DMS 273 (cell line): Measurements from ENCODE around the gene MAN2A1.
A peak's percentile ranks its signal among the peaks of the same experiment; 100 is the strongest.

ENCODE experiments used
- DNase-seq: peaks from one replicate; lab custom pipeline; 2025; ENCODE audit not compliant: unreplicated experiment; lab: John Stamatoyannopoulos, UW

Gene MAN2A1

DNA sequence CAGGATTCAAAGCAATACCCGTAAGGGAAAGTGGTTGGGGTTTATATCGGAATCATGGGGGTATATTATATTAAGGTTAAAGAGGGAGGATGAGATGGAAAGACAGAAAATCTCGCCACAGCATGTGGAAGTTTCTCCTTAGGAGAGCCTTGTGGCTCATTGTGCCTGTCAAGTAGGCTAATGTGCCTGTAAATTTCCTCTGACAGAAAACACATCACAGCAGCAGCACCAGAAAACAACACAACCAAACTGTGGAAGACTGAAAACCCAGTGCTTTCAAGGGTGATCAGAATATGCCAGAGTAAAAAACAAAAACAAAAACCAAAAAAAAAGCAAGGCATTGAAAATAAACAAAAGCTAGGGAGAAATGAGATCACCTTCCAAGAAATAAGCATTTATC lies 11.3 kb upstream of the MAN2A1 start:
- DNase-seq: no peak

- no peak for DNase-seq
These were observed 8.0 kb upstream of the MAN2A1 start for GRCh38 chr5:109681763-109682162.

DNA sequence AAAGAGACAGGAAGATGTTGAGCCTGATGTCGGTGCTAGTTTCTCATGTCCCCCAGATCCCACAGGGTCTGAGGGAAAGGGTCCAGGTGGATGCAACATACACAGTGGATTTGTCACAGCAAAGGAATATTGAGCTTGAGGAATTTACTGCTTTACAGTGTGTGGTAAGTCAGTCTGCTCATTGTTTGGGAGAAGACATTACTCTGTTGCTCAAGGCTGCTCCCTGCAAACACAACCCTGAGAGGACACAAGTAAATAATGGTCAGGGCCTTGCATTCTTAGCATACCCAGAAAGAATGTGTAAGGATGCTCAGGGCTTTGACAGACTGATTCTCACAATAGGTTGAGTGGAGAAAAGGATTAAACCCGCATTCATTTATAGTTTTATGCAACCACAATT lies 7.3 kb upstream of the MAN2A1 start:
- no peak for DNase-seq

GRCh38 chr5:109685916-109686315 lies 3.8 kb upstream of the MAN2A1 start:
- DNase-seq: no peak

GRCh38 chr5:109688630-109688969 lies 1.1 kb upstream of the MAN2A1 start:
- peak; percentile 85 for DNase-seq

DNA sequence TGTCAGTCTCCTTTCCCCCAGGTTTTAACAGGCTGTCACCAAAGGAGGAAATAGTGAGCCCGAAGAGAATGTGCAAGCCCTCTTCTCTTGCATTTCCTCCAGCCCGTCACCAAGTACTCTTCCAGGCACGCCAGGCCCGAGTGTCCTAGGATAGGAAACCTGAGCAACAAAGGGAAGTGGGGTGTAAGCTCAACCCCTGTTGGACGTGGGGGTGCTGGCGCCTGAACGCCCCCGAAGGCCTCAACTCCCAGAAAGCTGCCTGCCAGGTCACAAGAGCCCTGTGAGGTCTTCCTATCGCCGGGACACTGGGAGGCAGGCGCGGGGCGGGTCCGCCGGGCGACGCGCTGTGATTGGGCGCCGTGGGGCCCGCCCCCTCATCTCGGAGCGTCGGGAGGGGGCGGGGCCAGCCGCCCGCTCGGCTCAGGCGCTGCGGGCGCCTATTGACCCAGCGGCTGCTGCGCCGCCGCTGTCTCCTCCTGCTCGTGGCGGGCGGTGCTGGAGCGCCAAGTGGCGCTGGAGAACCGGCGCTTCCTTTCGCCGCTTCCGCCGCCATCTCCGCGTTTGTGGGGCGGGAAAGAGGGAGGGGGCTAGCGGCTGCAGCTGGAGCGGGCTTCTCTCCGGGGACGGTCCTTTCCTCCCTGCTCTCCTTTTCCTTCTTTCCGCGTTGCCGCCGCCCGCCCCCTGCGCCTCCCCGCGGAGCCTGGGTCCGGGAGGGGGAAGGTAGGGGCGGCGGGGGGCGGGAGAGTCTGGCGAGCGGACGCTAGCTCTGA lies 572 bp upstream of the MAN2A1 start:
- peak; percentile 98 for DNase-seq

DNA sequence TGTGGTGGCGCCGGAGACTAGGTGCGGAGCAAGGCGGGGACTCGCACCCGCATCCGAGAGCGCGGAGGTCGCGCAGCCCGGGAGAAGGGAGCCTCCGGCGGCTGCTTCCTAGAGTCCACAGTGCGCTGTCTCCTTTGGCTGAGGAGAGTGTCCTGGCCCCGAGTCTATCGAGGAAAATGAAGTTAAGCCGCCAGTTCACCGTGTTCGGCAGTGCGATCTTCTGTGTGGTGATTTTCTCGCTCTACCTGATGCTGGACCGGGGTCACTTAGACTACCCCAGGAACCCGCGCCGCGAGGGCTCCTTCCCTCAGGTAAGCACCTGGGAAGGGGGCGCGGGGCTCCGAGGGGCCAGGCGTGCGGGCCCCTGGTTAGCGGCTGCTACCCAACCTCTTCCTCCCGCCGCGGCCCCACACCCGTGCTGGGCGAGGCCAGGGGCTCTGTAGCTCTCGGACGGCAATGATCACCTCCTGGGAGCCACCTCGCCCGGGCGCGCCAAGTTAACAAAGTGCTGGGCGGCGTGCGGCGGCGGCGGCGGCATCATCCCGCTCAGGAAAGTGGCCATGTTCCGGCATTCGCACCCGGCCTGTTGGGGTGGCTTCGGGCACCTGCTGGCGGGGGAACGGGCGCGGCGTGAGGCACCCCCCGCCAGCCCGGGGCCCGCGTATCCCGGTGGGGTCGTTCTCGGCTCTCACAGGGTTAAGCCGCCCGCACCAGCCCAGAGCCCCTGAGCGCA lies 681 bp downstream of the MAN2A1 start:
- DNase-seq: peak; percentile 79

- peak; percentile 80 for DNase-seq
These were observed 1.3 kb downstream of the MAN2A1 start for GRCh38 chr5:109690975-109691574.

DNA sequence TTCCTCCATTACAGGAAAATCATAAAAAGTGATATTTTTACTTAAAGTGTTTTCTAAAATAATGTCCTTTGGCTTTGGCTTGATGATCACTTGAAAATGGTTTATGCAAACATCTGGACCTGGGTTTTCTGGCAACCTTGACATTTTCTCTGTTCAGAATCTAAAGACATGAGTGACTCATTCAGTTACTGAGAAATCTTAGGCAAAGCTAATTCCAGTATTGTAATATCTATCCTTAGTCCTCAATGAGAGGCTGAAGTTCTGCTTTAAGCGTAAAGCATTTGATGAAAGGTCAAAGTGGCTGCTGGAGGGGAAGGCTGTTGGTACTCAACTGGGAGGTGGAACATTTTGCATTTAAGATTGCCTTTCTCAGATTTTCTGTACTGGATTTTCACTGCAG lies 2.3 kb downstream of the MAN2A1 start:
- peak; percentile 30 for DNase-seq

DNA sequence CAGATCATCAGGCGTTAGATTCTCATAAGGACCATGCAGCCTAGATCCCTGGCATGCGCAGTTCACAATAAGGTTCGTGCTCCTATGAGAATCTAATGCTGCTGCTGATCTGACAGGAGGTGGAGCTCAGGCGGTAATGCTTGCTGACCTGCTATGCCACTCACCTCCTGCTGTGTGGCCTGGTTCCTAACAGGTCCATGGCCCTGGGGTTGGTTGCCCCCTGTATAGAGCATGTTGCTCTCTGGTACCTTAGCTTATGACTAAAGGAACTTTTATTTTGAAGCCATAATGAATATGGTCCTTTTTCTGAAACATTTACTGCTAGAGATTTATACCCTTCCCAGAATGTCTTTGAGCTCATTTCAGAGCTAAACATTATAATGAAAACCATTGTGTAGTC lies 3.1 kb downstream of the MAN2A1 start:
- DNase-seq: peak; percentile 12

- DNase-seq: peak; percentile 28
These were observed 4.0 kb downstream of the MAN2A1 start for GRCh38 chr5:109693535-109694400.

- no peak for DNase-seq
These were observed 4.7 kb downstream of the MAN2A1 start for GRCh38 chr5:109694451-109694891.

DNA sequence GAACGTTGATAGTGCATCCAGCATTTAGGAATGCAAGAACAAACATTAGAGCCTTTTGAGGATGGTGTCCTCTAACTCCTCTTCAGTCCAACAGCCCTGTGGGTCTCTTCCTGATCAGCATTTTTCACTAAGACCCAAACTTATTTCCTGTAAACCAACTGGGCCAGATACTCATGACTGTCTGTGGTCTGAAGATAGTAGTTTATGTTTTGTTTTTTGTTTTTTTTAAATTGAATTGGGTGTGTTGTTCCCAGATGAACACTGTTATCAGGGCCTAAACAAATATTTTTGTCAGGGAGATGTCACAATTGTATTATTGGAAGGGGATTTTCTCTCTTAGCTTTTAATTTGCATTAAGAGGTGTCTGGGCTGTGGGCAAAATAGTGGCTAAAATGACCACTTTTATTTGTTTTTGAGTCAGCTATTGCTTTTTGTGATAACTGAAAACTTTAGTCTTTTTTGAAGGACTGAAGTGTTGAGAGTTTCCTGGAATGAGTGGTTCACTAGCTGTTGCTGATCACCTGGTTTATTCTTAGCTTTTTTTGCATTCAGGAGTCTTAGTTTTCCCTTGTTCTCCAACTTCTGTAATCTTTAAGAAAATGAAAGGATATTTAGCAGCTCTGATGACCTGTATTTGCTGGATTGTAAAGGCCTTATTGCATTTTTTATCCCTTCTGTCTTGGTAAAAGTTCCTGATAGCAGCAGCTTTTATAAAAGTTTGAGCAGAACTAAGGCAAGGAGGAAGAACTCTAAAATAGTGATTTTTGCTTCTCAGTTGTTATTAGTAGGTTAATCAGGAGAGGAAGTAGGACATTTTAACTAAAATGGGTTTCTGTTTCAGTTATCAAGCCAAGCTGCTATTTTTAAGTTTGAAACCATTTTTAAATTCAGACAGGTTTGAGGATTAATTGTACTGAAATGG lies 5.5 kb downstream of the MAN2A1 start:
- DNase-seq: no peak

GRCh38 chr5:109697339-109697738 lies 7.6 kb downstream of the MAN2A1 start:
- peak; percentile 15 for DNase-seq

- DNase-seq: no peak
These were observed 10.9 kb downstream of the MAN2A1 start for GRCh38 chr5:109700516-109701153.

- no peak for DNase-seq
These were observed 11.5 kb downstream of the MAN2A1 start for GRCh38 chr5:109701252-109701651.

- peak; percentile 13 for DNase-seq
These were observed 12.1 kb downstream of the MAN2A1 start for GRCh38 chr5:109701792-109702191.

DNA sequence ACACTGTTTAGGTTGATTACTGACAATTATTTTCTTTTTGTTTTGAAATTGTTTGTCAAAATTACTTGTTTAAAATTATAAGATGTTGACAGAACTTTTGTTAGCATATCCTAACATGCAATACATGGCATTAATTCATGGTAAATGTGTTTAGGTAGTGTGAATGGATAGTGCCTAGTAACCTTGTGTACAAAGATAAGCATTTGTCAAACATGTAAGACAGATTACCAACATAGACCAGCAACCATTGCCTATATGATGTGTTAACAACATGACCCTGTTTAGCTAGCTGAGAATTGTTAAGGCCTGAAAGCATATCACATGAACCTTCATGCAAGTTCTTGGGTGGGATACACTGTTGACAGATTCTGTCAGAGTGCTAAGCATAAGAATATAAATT lies 13.4 kb downstream of the MAN2A1 start:
- DNase-seq: no peak

DNA sequence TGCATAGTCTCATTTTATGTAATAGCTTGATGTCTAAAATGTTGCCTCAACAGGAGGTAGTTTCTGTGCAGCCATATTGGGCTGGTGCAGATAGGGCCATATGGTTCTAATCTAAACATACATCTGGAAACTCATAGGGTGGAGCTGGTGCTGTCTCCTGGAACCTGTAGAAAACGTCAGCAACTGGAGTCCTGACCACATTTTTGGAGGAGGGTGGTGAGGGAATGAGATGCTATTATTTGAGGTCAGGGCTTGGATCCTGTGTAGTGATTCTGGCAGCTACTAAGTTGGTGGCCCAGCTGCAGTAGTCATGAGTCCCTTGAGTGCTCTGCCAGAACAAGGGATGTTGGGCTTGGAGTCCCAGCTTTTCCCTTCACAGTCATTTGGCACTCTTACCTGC lies 14.1 kb downstream of the MAN2A1 start:
- peak; percentile 60 for DNase-seq
